GM19467 (cell line): Measurements from ENCODE around the gene AQP9.
"Not testable (repeated sequence)": the region's sequence is repeated elsewhere in the genome, so short reads cannot be mapped to it uniquely, and the experiment has no call there.

Experiments used
- ATAC-seq: cut with Tn5 transposase; IDR thresholded peaks from one replicate; pipeline ENCODE4 v1.9.1; 2021; ENCODE audit warnings: mild to moderate bottlenecking, moderate library complexity; ENCODE audit not compliant: unreplicated experiment

The AQP9 gene

GRCh38 chr15:58178668-58179067, 40.5 kb downstream of the AQP9 start:
- no peak for ATAC-seq

- ATAC-seq: no peak
Measured at GRCh38 chr15:58179206-58179605, 41.0 kb downstream of the AQP9 start.

- ATAC-seq: no peak
Measured at GRCh38 chr15:58179741-58180381, 41.7 kb downstream of the AQP9 start.

DNA sequence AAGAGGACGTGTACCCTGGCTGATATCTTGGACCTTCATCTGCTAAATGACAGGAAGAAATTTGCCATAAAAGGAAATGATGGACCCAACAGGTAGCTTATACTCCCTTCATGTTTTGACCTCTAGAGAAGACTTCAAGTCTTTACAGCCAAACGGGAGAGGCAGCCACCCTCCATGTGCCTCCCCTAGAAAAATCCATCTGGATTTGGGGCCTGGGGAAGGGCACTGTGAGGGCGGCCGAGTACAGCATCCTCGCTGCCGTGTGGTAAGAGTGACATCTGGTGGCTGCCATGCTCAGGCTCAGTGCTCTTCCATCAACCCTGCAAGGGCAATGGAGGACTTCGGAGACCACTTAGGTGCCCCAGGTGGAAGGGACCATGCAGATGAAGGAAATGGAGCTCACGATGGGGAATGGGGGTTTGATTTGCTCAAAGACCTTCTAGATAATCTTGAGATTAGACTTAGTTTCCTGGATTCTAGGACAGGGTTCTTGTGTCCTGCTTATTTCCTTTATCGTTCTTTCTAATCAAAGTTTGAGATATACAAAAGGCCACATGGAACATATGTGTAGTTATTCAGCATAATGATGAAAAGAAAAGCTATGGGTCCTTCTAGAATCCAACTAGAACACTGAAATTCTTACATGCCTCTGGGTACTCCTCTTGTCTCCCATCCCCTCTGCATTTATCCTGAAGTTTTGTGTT, 44.4 kb downstream of the AQP9 start:
- ATAC-seq: no peak

- ATAC-seq: no peak
Measured at GRCh38 chr15:58185439-58185838, 47.3 kb downstream of the AQP9 start.

- no peak for ATAC-seq
Measured at GRCh38 chr15:58189148-58189811, 51.1 kb downstream of the AQP9 start.

DNA sequence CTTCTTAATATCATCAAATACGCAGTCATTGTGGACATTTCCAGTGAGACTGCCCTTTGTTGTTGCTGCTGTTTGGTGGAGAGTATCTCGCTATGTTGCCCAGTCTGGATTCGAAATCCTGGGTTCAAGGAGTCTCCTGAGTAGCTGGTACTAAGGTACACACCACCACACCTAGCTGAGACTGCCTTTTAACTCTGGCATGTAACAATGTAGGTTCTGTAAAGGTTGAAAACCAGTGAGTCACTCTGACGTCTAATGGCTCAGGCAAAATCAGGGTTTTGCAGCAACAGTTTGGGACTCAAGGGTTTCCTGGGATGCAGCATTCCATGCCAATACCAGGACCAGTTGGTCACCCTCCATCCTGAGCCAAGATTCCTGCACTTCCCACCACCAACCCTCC, 52.2 kb downstream of the AQP9 start:
- no peak for ATAC-seq

DNA sequence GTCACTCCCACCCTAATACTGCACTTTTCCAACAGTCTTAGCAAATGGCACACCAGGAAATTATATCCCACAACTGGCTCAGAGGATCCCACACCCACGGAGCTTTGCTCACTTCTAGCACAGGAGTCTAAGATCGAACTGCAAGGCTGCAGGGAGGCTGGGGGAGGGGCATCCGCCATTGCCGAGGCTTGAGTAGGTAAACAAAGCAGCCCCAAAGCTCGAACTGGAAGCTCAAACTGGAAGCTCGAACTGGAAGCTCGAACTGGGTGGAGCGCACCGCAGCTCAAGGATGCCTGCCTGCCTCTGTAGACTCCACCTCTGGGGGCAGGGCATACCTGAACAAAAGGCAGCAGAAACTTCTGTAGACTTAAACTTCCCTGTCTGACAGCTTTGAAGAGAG, 55.5 kb downstream of the AQP9 start:
- not testable (repeated sequence) for ATAC-seq

DNA sequence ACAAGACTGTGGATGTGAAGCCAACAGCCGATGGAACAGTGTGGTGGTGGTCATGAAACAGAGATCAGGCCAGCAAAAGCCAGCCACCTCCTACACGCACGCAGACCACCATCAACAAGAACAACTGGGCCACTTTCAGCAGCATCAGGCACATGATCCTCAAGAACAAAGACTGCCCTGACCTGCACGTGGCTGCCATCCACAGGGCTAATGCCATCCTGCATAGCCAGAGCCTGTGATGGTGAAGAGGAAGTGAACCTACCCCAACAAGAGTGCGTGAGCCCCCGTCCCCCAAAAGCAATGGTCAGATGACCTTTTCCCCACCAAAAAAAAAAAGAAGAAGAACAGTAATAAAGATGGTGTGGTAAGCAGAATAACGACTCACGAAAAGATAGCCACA, 62.6 kb downstream of the AQP9 start:
- ATAC-seq: no peak

- ATAC-seq: no peak
Measured at GRCh38 chr15:58201516-58201915, 63.3 kb downstream of the AQP9 start.

DNA sequence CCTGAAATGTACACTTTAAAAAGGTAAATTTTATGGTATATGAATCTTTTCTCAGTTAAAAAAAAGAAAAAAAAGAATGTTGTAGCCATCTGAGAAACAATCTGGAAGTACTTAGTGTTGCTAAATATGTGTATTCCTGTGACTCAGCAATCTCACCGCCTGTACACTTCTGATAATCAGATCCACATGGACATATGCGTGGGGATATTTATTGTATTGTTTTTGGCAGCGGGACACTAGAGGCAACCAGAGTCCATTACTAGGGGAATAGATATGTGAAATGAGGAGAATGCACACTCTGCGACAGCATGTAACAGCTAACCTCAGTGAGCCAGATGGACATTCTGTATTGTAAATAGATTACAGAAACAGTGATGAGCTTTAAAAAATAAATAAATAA, 65.4 kb downstream of the AQP9 start:
- no peak for ATAC-seq

GRCh38 chr15:58206151-58206550, 68.0 kb downstream of the AQP9 start:
- ATAC-seq: no peak

- ATAC-seq: not testable (repeated sequence)
Measured at GRCh38 chr15:58208217-58208616, 70.0 kb downstream of the AQP9 start.

GRCh38 chr15:58209007-58209481, 70.9 kb downstream of the AQP9 start:
- ATAC-seq: not testable (repeated sequence)

GRCh38 chr15:58210031-58210430, 71.8 kb downstream of the AQP9 start:
- ATAC-seq: not testable (repeated sequence)

GRCh38 chr15:58212909-58213526, 74.8 kb downstream of the AQP9 start:
- ATAC-seq: no peak

GRCh38 chr15:58213587-58214338, 75.6 kb downstream of the AQP9 start:
- no peak for ATAC-seq

GRCh38 chr15:58214591-58215340, 76.6 kb downstream of the AQP9 start:
- ATAC-seq: no peak

DNA sequence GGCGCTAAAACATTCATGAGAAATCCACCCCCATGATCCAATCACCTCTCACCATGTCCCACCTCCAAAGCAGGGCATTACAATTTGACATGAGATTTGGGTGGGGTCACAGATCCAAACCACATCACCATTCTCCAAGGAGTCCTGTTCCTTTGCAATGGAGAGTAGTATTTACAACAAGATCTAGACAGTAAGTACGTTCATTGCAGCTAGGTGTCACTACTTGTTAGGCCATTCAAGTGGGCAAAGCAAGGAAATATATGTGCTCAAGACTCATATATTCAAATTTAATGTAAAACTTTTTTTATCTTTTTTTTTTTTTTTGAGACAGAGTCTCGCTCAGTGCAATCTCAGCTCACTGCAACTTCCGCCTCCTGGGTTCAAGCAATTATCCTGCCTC, 79.3 kb downstream of the AQP9 start:
- no peak for ATAC-seq

DNA sequence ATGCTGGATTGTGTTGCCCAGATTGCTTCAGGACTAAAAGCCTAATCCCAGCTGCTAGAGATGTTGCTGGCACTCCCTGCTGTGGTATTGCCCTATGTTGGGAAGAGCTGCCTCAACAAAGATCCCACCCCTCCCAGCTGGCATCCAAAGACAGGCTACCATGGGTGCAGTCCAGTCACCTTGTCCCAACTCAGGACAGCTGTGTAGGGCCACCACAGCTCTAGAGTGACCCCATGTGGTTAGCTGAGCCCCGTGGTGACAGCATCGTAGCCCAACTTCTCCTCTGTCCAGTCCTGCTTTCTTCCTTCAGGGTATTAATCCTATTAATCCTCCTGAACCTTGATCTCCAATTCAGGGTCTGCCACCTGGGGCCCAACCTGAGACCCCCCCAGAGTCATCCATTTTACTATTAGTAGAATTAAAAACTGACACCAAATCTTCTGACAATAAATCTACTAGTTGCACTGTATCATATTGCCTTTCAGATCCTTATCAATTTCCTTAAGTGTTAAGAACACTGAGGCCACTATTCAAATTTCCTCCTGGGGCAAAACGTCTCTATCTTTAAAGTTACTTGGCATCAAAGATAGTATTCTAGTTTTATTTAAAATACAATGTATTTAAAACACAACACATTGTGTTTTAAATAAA, 83.5 kb downstream of the AQP9 start:
- ATAC-seq: no peak
